T follicular helper cell (primary cell): ENCODE measurements around the gene TOMT.
A peak's percentile ranks its signal among the peaks of the same experiment; 100 is the strongest.

Experiments used
- DNase-seq: peaks from one replicate; pipeline ENCODE4 v3.0.0-alpha.2; 2020; ENCODE audit warnings: low read depth

Gene TOMT

DNA sequence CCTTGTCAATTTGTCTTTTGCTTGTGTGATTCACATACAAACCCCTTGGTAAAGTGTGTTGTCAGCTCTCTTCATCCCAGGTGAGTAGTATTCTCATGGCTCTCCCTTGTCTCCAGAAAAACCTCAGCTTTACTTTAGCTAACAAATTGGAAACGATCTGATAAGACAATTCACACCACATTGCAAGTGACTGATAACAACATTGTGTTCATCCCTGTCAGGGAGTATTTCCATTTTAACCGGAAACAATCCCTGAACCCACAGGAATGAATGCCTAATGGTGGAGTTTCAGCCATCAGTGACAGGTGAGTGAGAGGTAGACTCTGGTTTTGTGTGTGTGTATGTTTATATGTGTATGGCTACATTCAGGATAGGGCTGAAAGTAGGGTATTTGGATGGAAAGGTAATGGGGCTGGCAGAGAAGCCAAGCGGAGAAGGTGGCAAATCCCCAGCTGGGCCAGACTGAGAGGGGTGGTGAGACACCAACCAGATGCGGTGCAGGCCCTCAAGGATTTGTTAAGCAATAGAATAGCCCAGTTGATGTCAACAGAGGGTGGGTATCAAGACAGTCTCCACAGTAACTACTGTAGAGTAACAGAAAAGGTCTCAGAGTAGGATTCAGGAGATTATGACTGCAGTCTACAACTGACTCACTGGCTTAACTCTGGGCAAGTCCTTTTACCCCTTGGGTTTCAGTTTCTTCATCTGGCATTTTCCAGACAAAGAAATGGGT, 17.5 kb upstream of the TOMT start:
- DNase-seq, result no peak

GRCh38 chr11:72091292-72091691, 14.4 kb upstream of the TOMT start:
- peak; percentile 60 for DNase-seq

DNA sequence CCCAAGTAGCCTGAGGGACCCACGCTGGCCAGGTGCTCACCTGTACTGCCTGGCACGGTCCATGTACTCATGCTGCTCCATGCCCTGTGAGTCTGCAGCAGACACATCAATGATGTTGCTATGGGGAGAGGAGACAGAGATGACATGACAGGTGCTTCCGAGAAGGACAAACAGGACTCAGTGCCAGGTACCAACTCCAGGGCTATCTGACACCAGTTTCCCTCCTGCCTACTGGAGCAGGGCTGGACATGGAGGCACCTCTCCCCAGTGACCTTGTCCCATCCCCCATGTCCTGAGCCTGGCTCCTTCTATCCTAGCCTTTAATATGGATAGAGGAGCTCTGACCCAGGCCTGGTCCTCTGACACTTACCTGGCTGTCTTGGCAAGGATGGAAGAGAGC, 7.0 kb upstream of the TOMT start:
- DNase-seq, result no peak

DNA sequence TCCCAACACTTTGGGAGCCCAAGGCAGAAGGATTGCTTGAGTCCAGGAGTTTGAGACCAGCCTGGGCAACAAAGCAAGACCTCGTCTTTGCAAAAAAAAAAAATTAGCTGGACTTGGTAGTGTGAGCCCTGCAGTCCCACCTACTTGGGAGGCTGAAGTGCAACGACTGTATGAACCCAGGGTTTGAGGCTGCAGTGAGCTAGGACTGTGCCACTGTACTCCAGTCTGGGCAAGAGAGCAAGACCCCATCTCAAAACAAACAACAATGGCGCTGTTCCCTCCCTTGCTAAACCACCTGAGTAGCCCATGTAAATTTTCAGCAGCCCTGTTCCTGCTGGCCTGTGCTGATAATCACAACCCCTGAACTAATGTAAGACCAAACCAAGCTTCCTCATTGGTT, 5.7 kb upstream of the TOMT start:
- no peak for DNase-seq

DNA sequence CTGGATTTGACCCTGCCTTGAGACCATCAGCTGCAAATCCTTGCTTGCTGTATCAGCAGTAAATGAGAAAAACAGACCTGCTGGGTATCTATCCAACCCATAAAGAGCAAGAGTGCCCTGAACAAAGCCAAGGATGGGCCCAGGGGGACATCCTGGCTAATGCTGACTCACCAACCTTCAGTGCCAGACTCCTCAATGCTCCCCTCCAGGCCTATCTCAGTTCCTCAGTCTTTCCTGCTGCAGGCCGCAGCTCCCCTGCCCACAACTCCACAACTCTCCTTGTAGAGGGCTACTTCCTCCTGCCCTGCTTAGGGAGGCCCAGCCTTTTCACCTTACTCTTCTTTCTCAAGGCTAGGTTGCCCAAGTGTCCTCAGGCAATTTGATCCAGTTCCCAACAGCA, 5.3 kb upstream of the TOMT start:
- no peak for DNase-seq

- no peak for DNase-seq
These were observed 3.6 kb upstream of the TOMT start for GRCh38 chr11:72102162-72102561.

DNA sequence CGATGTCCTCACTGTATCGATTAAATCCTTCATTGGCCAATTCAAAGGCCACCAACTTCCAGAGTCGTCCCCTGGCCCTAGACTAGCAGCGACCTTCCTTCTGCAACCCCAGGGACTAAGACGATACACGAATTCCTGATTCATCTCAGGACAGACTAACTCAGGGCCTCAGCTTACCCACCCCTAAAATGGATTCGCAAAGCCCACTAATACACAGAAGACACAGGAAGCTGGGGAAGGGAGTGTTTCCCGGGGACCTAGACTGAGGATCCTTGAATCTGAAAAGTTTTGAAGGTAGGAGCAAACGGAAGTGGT, 3.1 kb upstream of the TOMT start:
- DNase-seq, result no peak

GRCh38 chr11:72102946-72103753, 2.6 kb upstream of the TOMT start, which contains the start of gene LAMTOR1:
Gene LAMTOR1 (minus strand): TSS chr11:72103297. CDS start chr11:72103224, 73 bp downstream.
- peak; percentile 96 for DNase-seq

DNA sequence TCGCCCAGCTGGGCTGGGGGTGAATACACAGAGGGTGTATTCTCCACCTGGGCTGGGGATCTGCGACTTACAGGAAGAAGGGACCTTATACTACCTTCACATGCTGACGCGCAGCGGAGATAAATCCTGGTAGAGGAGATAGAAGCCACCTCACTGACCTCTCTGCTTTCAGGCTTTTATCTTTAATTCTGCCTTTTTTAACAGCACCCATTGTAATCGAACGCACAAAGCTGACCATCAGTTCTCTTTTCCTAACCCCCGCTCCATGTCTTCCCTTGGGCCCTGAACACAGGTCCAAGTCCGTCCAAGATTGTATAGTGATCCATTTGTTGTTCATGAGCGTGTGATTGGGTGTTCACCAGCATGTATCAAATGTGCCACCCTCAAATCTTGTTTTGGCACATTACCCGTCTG, 2.0 kb upstream of the TOMT start:
- DNase-seq, result no peak

GRCh38 chr11:72111300-72112142, 5.8 kb downstream of the TOMT start:
- no peak for DNase-seq

DNA sequence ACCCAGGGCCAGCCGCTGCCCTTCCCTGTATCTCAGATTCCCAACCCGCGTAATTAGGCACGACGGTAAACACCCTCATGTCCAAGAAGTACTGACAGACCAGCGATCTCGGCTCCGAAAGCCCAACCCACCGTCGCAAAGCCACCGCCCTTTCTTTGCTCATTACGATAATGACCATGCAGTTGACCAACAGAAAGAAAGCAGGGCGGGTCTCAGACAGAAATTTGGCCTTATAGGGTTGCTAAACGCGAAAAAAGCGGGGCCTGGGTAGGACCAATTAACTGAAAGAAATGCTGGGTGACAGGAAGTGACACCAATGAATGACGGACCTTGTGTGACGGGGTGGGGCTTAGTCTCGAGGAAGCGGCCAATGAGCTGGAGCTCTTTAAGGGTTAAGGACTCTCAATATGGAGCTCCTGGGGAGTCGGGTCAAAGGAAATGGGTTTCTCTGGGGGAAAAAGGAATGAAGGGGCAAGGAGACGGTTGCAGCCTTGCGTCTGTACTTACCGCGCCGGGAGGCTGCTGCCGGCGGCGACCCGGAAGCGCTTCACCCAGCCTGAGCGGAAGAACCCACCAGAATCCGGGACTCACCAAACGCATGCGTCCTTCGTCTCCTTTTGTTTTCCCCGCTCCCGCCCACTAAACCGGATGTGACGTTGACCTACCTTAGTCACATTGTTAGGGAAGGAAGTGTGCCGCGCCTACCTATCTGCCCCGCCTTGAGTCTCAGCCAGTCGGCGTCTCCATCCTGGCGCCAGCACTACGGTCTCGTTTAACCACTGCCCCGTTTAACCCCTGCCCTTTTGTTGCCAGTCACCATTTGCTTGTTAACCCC, 6.6 kb downstream of the TOMT start, which contains the start of gene ANAPC15:
Gene ANAPC15 (minus strand): TSS at position 553 of the 835 bp plus-strand sequence. CDS start 1,419 bp downstream, outside the sequence.
- peak; percentile 97 for DNase-seq

GRCh38 chr11:72112978-72113808, 7.5 kb downstream of the TOMT start:
- no peak for DNase-seq

DNA sequence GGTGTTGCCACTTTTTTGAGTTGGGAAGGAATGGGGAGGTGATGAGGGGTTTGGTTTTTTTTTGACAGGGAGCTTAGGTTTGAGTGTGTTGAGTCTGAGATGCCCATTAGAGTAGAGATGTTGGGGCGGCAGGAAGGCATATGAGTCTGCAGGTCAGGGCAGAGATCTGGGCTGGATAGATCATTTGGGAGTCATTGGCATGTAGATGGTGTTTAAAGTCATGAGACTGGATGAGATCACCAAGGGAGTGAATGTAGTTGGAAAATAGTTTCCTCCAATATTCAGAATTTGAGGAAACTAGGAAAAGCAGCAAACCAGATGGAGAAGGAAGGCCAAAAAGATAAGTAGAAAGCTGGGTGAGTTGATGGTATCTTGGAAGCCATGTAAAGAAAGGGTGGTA, 8.8 kb downstream of the TOMT start:
- no peak for DNase-seq

DNA sequence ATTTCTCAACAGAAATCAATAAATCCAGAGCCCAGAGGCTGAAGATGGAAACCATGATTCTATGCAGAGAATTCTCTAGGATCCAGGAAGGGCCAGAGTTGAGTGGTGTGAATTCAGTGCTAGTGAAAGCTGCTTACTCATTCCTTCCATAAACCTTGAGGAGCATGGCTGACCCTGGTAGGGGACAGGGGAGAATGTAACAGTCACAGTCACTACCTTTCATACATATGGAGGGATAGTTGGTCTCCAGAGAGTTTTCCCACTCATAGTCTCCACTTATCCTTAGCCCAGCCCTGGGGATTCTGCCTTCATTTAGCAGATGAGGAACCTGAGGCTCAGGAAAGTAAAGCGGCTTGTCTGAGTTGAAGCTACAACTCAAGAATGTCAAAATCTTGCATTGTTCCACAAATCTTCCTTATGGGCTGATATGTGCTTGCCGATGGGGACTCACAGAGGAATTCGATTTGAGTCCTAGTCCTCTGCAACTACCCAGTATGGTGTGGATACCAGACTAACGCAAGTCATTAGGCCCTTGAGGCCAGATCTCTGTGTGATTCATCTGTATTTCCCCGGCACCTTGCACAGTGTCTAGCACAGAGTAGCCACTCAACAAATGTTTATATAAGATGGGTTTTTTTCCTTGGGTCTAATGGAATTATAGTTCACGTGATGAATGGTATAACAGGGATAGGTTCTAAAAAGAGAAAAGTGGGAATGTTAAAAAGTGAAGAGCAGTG, 10.5 kb downstream of the TOMT start:
- no peak for DNase-seq

DNA sequence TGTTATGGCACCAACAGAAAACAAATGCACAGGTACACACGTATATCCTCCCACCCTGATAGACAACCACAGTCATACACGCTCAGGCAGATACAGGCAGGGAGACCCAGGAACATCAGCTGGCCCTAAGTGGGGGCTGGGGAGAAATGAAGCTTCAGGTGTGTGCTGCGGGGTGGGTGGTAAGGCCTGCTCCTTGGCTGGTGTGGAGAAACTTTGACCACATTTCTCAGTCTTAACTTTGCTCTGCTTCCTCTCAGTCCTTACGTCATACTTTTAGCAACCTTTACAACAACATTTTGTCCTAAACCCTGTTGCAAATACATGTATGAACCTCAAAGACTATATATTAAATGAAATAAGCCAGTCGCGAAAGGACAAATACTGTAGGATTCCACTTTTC, 13.5 kb downstream of the TOMT start:
- no peak for DNase-seq

- no peak for DNase-seq
These were observed 15.2 kb downstream of the TOMT start for GRCh38 chr11:72120930-72121329.

- no peak for DNase-seq
These were observed 16.9 kb downstream of the TOMT start for GRCh38 chr11:72122607-72123006.

DNA sequence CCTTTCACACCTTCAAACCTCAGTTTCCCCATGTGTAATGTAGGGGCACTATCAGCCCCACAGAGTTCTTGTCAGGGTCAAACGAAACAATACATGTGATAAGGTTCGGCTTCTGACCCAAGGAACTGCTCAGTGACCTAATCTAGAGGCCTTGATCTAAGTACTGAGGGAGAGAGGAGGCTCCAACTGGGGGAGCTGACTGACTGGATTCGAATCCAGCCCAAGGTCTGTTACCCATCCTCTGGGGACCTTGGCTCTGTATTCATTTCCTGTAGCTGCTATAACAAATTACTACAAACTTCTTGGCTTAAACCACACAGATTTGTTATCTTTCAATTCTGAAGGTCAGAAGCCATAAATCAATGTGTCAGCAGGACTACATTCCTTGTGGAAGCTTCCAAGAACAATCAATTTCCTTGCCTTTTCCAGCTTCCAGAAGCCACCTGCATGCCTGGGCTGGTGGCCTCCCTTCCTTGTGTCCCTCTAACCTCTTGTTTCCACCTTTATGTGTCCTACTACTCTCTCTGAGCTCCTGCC, 17.5 kb downstream of the TOMT start:
- no peak for DNase-seq

GRCh38 chr11:72124046-72124445, 18.3 kb downstream of the TOMT start:
- DNase-seq, result no peak

GRCh38 chr11:72125956-72126355, 20.2 kb downstream of the TOMT start:
- no peak for DNase-seq
